GM18502 (cell line): Measurements from ENCODE around the gene ATOSA.

Experiments
- ATAC-seq: cut with Tn5 transposase; IDR thresholded peaks from one replicate; pipeline ENCODE4 v1.9.1; 2021; ENCODE audit warnings: mild to moderate bottlenecking; ENCODE audit not compliant: unreplicated experiment, poor library complexity

Gene ATOSA

DNA sequence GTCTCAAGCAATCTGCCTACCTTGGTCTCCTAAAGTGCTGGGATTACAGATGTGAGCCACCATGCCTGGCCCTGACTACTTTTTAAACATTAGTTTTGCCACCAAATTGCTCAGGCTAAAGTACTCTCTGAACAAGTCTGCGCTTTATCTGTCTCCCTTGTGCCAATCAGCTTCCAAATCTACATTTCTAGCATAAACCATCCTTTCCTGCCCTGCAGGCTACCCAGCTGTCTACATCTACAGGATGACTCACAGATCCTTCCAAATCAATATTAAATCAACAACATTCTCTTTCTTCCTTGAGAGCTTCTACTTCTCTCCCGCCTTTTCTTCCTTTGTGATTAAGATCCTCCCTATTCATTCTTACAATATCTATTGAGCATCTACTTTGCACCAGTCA is 16.0 kb upstream of the ATOSA start:
- ATAC-seq, result no peak

DNA sequence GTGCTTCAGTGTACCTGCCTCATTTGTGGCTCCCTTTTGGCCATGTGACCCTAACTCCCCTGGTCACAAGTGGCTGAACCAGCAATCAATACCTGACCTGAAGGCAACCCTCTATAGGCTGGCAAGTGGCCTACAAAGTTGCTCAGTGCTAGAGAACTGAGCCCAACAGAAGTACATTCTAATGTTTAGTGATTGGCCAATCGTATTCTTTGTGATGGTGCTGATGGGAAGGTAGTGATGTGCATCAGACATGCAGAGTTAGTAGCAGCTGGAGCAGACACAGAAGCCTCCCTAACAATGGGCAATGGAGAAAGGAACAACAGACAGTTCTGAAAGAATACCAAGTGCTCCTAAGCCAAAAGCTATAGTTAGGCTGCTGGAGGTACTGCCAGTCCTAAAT is 10.4 kb upstream of the ATOSA start:
- ATAC-seq, result no peak

DNA sequence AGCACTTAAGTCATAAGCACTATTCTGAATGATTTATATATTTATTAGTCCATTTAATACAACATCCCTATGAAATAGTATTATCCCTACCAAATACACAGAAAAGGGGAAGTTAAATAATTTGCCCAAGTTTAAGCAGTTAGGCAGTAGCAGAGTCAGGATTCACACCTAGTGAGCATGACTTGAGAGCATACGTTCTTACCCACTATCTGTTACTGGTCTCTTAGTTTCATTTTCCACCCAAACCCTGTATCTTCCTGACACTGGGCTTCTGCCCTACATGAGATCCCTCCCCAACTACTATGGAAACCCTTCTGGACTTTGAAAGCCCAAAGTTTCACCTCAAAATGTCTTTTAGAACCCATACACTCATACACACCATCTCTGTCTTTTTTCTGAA is 4.4 kb upstream of the ATOSA start:
- peak; percentile 49 for ATAC-seq

DNA sequence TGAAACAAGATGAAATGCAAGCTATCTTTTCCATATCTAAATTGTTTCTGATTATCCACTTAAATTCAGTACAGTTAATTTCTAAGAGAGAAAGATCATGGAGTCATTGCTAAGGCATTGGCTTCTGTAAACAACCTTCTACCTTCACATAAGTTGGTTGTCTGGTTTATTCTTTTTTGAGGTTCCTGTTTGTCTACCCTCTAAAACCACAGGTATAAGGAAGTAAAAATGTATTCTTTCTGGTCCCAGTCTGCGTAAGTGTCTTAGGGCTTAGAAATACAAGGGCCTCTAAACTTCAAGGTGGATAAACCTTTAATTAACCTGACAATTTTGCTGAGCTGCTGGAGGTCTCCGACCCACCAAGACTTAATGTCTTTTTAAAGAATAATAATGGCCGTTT is 3.6 kb upstream of the ATOSA start:
- peak; percentile 22 for ATAC-seq

DNA sequence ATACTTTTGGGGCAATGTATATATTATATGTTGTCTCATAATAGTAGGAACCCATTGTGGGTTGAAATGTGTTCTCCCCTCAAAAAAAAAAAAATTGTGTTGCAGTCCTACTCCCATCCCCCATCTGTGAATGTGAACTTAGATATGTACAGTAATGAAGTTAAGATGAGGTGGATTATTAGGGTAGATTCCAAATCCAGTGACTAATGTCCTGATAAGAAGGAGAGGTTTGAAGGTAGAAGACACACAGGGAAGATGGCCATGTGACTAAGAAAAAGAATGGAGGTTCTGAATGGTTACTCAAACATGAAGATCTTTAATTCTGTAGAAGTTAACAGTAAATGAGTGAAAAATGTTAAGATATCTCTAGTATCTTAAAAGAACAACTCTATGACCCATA is 3.0 kb upstream of the ATOSA start:
- no peak for ATAC-seq

DNA sequence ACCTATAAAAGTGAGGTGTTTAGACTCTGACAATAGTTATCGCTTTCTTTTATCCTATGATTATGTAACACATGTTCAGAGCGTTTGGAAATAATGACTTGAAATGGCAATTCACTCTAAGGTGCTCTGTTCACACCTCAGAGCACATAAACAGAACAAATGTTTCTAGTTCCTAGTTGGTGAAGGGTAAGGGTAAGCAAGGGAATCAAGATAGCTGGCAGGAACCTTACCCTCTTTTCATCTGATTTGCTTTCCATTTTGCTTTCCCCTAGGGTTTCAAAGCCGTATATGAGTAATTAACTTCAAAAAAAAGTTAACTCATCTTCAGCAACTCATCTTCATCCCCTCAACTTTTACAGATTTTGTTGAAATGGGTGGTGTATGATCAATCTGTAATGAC is 2.3 kb upstream of the ATOSA start:
- no peak for ATAC-seq

DNA sequence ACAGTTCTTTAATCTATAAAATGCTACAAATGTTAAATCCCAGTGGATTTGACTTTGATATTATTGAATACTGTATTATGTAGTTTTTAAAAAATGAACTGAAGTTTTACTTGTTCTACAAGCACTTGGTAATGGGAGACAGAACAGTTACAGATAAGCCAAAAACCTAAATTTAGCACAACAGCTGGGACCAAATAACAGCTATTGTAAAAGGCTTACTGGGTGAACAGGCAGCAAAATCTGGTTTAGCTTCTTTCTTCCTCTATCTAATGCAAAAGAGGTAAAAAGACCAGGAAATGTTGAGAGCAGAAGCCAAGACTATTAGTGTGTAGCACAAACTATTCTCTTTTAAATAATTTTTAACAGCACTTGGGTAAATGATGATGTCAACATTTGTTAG is 1.6 kb upstream of the ATOSA start:
- no peak for ATAC-seq

DNA sequence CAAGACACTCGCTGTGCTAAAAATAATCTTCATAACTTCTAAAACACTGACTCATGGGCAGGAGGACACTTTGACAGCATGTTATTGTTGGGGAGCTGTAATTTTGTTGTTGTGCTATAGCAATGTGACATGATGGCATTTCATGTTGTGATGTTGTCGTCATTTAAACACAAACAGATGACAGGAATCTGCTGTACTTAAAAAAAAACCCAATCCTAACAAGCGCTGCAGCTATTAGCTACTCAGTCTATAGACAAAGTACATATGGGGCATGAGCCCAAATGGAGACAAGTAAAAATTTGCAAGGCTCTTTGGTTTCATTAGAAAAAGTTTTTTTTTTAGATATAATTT is 828 bp upstream of the ATOSA start:
- no peak for ATAC-seq

DNA sequence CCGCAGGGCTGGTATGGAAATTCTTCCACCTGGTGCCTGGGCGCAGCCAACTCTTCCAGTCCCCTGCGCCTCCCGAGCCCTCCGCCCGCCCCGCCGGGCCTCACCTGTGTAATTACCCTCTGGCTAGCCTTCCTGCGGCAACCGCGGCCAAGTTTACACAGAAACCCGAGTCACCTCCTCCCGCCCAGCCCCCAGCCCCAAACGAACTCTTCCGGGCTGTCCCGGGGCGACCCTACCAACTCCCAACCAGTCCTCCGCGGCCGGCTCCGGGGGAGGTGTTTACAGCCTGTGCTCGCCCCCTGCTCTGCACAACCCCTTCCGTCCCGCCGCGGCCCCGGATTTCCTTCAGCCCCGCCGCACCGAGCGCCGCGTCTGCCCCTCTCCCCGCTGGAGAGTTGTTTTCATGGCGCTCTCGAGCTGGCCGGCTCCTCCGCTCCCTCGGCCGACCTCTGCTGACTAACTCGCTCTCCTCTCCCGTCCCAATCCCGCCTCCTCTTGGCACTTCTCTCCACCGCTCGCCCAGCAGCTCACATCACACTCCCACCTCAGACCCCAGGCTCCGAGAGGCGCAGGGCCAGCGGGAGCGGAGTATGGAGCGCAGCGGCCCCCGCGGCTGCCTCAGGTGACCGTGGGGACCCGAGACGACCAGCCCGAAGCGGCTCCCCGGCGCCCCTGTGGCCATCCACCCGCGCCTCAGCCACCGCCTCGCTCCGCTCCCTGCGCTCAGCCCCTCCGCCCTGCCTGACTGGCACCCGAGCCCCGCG is 538 bp downstream of the ATOSA start:
- peak; percentile 34 for ATAC-seq

DNA sequence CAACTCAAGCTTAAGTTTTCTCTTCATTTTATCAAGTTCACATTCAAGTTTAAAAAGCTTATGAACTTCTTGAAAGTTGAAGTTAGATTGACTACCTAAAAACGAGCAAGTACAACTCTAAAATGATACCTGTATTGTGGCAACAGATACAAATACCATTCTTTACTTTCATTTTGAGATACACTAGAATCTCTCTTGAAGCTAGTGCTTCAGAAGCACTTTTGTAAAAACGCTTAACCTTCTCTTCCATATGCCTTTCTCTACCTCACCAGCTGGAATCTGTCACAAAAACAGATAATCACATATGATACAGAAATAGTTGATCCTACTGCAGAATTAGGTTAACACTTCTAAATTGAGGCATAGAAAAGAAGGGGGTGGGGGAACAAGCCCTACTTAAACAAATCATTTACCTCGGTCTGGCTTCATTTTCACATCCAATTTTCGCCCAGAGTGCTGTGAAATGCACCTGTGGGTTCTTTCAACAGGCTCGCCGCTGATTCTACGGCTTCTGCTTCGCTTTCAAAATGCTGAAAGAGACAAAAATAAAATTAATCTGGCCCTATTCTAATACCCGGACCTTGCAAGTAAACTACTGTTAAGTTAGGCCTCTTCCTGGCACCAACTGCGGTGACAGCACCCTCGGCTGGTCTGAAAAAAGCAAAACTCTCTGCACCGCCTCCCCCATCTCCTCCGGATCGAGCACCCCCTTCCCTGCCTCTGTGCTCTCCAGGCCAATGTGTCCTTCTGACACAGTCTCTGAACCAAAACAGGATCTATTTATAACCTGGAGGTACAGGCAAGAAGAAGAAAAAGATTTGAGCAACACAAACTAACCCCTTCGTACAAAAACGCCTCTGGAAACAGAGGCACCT is 1.4 kb downstream of the ATOSA start:
- ATAC-seq, result peak; percentile 30

DNA sequence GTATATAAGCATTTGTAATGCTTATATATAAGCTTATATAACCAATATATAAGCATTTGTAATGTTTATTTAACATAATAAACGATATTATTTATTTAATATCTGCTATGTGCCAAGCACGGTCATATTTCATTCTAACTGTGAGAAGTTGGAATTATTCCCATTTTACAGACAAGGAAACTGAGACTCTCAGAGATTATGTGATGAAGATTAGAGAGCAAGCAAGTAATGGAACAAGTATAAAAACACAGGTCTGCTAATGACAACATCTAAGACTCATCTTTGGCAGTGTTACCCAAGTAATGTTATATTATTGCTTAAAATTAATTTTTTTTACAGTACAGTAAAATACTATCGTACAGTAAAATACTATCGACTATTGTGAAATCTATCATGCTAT is 4.4 kb downstream of the ATOSA start:
- no peak for ATAC-seq

DNA sequence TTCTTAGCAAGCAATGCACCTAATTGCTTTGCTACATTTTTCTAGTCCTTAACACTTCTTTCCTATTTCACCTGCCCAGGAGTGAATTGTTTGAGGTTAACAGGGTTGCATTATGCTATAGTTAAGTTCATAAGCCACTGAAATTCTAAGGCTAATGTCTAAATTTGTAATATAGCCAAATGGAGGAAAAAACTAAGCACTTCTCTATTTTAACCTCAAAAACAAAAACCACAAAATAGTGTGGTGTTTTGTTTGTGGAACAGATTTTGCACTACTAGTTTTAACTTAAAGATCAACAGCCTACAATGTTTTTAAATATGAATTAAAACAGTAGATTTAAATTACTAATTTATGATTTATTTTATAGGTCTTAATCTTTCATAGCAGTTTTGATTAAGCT is 5.5 kb downstream of the ATOSA start:
- ATAC-seq, result no peak

DNA sequence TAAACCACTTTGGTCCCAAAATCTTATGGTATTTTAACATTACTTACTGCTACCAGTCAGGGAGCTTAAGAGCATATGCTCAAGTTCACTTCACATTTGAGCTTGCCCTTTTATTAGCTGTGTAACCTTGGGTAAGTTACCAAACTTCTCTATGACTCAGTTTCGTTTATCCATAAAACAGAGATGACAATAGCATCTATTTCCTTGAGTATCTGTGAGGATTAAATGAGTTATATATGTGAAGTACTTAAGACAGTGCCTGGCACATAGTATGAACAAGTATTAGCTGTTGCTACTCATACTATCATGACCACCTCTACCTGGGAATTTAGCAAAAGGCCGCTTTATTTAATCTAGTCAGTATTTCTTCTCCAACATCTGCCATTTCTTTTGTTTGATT is 5.9 kb downstream of the ATOSA start:
- ATAC-seq, result no peak

DNA sequence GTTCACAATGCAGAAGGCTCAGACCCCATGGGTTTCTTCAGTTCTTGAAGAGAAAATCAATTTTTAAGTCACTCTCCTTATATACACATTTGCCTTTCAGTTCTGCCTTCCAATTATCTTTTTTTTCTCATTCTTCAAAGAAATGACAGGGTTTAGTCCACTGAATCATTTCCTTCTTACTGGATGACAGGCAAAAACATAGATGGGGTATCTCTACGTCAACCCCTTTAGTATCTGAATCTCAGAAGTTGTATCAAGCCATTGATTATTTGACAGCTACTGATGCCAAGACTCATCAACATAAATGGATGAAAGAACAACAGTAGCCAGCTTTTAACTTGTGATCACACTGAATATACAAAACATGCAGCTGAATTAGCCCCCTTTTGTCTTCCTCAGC is 6.5 kb downstream of the ATOSA start:
- no peak for ATAC-seq

DNA sequence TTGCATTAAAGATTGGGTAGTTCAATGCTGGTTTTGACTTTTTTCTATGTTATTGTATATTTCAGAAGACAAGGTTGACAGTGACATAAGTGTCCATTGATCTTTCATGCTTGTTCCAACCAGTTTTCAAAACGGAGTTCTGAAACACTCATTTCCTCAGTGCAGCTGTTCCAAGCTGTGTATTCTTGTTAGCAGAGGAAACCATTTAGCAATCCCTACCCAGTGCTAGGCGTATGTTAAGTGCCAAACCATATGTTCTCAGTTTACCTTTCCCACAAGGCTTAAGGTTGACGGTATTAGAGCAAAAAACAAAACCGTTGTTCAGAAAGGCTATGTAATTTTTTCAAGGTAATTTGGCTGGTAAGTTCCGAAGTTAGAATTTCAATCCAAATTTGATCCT is 9.1 kb downstream of the ATOSA start:
- ATAC-seq, result no peak

DNA sequence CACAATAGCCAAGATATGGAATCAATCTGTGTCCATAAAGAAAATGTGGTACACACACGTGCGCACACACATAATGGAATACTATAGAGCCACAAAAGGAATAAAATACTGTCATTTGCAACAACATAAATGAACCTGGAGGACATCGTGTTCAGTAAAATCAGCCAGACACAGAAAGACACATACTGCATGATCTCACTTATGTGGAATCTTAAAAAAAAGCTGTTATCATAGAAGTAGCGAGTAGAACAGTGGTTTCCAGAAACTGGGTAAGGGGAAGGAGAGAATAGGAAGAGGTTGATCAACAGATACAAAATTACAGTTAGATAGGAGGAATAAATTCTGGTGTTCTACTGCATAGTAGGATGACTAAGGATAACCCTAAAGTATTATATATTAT is 11.1 kb downstream of the ATOSA start:
- ATAC-seq, result no peak

DNA sequence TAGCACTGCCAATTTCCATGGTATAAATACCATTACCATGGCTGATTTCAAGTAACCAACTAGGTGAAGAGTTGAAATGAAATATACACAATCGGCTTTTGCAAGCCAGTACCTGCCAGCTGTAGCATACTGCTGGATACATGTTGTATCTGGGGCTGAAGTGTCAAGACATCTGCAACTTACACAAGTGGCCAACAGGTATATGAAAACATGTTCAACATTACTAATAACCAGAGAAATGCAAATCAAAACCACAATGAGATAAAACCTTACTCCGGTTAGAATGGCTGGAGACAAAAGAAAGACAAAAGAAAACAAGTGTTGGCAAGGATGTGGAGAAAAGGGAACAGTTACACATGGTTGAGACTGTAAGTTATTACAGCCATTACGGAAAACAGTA is 11.6 kb downstream of the ATOSA start:
- peak; percentile 82 for ATAC-seq

DNA sequence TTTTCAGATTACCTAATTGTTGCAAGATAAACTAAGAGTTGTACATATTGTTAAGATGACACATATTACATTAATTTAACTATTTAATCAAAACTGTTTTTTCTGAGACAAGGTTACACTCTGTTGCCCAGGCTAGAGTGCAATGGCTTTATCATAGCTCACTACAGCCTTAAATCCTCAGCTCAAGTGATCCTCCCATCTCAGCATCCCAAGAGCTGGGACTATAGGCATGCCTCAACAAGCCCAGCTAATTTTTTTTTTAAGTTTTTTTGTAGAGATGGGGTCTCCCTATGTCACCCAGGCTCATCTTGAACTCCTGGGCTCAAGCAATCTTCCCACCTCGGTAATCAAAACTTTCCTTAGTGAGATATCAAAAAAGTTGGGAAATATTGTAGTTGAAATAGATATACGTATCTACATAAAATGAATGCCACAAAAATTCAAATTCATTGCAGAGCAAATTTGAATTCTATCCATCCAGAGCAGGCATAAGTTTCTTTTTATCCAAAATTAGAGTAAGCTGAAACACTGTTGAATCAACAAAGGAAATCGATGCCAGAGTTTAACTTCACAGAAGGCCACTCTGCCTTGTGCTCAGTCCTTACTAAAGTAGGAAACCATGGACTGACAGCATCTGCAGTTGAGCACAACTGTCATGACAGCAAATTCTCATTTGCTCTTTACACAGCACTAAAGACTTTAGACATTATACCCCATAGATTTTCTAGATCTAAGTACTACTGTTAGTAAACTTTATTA is 15.5 kb downstream of the ATOSA start:
- ATAC-seq, result no peak

DNA sequence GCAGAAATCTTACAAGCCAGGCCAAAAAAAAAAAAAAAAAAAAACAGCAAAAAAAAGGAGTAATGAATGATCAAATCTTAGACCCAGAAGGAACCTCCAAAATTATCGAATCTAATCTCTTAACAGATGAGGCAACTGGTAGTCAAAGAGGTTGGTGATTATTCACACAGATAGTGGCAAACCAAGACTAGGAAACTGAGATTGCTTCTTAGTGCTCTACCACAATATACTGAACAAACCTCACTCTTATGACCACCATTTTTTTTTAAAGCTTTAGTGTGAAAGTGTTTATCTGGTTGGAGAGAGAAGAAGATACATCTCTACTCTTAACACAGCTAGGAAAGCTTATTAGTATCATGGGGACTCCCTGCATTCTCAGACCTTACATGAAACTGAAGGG is 17.3 kb downstream of the ATOSA start:
- no peak for ATAC-seq

DNA sequence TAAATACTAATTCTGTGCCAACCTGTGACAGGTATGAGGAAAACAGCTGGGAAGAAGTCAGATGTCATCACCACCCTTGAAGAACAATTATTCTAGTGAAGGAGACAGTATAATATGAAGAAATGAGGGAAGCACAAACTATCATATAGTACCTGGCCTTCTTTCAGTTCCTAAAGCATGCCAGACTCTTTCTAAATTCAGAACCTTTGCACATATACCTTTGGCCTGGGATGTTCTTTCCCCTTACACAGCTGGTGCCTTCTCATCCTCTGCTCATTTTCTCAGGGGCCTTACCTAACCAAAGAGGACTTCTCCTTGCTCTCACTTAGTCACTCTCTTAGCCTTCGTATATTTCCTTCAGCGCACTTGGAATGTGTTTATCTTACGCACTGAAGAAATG is 19.0 kb downstream of the ATOSA start:
- no peak for ATAC-seq

DNA sequence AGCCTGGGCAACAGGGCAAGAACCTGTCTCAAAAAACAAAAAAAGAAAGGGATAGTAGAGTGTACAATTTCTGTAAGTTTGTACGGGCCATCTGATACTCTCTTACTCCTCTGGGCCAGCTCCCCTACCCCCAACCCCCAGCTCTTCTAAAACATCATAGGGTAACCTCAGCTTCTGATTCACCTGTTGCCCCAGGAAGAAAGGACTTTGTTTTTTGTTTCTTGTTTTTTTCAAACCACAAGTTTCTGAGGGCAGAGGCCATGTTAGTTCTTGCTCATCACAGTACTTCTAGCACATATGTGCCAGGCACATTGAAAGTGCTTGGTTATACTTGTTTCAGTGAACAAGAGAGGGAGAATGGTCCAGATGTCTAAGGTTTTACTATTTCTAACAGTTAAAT is 20.2 kb downstream of the ATOSA start:
- ATAC-seq, result peak; percentile 93
